HG03095 (cell line): ENCODE results near the gene SP100.
"Not testable (repeated sequence)": the region's sequence is repeated elsewhere in the genome, so short reads cannot be mapped to it uniquely, and the experiment has no call there.

Source experiments
- ATAC-seq: cut with Tn5 transposase; IDR thresholded peaks from one replicate; pipeline ENCODE4 v1.9.1; 2021; ENCODE audit warnings: moderate library complexity; ENCODE audit not compliant: unreplicated experiment

SP100 gene

DNA sequence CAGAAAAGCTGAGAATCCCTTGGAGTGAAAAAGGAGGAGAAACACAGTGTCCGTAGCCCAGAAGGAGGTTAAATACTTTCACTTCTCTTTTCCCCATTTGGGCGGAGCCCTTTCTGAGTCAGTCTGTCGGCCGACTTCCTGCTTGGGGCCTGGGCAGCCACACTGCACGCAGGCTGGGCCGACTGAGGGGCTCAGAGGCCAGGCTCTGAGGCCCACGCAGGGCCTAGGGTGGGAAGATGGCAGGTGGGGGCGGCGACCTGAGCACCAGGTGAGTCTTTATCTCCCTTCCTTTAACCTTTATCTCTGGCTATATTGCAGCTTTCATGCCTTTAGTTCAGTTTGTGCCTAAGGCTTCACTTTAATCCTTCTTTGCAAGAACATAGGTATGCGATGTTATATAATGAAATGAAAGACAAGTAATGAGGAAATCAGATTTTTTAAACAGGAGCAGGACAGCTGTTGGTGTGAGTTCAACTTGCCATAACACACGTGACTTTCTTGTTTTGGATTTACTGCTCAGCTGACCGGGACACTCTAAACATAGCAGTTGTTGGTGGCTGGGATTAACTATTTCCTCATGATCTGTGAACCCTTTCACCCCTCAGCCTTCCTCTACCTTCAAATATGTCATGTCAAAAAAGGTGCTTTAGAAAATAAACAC, at the start of gene SP100:
TSS of gene SP100 (plus strand) at position 141 of the 661 bp plus-strand sequence. CDS start at position 237, 96 bp downstream.
- ATAC-seq = peak; percentile 72

DNA sequence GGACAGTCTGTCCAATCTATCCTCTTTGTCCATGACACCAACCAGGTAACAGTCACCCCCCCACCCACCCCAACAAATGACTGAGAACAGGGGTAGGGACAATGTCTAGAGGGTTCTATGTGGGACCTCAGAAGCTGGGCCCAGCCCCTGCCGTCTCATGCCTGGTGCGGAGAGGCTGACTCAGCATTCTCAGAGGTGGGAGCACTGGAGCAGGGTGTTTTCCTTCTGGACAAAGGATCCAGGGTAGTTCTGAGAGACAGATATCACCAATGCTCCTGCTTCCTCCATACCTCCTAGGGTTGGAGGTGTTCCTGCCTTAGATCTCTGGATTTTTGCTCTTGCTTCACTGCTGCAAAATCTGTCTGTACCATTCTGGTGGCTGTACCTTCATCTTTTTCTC, 33.9 kb upstream of the SP100 start:
- ATAC-seq = no peak

DNA sequence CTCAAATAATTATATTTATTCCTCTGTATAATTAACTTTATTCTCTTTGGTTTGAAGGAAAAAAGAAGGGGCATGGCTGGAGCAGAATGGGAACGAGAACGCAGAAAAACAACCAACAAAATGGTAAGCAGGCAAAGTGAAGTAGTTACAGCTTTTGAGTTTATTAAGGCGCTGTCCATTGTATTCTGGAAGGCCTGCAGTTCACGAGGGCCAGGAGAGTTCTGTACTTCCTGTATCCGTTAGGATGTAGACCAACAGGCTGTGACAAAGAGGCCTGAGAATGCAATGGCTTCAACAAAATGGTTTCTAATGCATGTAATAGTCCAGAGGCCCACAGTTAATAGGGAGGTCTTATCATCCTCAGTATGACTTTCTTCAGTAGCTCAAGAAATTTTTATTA, 32.5 kb upstream of the SP100 start:
- ATAC-seq = no peak

DNA sequence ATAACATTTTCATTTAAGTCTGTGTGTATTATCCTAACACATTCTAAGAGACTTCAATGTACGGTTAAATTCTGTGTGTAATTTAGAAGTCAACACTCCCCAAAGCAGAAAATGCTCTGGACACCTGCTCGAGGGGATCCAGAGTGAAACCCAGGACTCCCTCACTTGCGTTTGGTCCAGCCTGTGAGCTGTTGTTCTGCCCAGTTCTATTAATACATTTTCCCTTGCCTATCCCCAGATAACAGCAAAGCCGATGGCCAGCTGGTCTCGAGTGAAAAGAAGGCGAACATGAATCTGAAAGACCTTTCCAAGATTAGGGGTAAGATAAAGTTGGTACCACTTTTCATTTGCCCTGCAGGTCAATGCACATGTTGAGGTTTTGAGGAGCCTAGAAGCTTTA, 31.0 kb upstream of the SP100 start:
- ATAC-seq = no peak

DNA sequence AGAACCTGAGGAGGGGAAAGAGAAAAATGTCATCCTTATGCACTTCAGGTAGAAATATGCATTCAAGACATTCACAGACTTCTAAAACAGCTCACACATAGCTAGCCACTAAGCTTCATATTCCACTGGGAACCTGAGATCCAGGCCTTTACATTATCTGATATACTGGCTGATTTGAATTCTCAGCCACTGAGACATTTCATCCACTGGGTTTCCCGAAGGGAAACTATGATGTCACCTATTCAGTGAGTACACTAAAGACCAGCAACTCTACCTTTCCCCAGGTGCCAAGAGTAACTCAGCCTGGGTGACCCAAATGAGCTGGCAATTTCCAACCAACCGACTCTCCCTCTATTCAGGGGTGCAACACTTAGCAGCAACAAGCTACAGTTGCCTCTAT, 21.7 kb upstream of the SP100 start:
- no peak for ATAC-seq

DNA sequence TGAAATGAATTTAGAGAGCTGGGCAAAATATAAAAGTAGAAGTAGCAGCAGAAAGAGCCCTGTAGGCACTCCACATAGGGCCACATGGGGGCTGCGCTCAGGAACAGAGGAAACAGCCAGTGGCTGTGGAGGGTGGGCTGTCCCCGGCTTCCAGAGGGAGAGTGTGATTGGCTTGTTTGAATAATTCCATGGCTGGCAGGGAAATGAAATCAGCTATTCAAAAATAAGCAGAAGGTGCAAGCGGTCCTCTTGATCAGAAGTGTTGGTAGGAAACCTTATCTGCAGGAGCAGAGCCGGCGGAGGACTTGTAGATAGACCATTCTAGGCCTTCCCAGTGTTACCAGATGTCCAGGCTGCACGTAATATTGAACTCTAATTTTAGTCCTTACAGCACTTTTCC, 17.3 kb upstream of the SP100 start:
- not testable (repeated sequence) for ATAC-seq

DNA sequence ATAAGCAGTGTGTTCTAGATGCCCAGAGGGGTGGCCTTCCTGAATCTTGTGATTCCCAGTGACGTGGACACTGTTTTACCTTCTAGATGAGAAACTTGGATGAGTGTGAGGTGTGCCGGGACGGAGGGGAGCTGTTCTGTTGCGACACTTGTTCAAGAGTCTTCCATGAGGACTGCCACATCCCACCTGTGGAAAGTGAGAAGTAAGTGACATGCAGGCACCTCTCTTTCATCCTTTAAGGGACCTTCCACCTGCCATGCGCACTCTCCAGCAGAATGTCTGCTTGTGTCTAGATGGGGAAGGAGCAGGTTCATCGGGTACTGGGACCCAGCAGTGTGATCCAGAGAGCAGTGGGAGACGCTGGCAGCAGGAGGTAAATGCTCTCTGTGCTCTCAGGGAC, 16.0 kb upstream of the SP100 start:
- no peak for ATAC-seq

DNA sequence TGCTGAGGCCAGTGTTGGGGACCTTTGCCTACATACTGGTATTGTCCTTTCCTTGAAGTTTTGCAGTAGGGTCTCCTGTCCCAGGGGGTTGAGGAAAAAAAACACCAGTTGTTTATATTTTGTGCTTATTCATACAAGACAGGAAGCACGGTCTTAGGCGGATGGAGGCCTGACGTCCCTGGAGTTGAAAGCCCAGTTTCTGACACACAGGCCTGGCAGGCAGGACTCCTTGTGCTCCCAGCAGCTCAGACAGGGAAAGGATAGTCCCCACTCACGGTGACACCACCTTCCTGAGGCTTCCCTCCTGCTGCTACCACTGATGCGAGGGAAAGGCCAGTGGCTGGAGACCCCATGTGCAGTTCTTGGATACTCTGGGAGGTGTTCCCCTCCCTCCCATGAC, 15.5 kb upstream of the SP100 start:
- ATAC-seq = no peak

DNA sequence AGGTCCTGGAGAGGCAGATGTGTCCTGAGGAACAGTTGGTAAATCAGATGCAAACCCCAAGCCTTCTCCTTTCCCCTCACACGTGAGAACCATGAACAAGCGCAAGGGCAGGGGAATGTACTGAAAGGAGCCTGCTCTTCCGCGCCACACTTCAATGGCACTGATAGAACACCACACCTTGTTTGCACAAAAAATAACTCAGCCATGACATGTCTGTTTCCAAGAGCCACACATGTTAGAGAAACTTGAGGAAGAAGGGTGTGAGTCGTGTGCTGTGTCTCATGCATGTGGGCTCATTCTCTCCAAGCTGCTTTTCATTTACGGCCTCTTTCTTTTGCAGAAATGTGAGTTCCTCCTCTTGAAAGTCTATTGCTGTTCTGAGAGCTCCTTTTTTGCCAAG, 15.0 kb upstream of the SP100 start:
- ATAC-seq = not testable (repeated sequence)

DNA sequence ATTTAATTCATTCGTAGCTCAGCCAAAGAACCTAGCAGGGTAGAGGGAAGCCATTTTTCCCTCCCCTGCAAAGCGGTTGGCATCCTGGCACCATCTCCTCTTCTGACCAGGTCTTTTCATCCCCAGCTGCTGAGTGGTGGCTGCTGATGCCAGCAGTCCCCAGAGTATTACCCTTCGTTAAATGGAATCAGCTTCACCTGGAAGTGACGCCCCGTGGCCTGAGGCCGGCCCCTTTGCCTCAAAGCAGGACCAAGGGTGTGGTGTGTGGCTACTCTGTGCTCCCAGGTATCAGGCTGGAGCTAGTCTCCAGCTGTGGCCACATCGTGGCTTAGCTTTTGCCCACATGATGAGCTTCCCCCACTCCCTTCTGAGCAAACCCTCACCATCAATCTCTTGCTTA, 12.3 kb upstream of the SP100 start:
- no peak for ATAC-seq

DNA sequence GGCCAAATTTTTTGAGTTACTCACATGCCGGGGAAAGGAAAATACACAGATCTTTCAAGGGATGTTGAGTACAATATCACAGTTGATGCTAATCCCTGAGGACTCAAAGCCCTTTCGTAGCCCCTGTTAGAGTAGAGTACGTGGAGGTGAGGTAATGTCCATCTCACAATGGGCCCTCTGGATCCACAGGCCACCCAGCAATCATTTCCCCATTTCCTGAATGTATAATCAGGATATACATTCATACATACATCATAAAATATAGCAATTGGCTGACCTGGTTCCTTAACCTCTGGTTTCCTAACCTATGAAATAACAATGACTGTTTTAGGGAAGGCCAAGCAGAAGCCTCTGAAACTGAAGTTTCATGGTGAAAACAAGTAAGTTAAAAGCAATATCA, 10.2 kb upstream of the SP100 start:
- no peak for ATAC-seq

DNA sequence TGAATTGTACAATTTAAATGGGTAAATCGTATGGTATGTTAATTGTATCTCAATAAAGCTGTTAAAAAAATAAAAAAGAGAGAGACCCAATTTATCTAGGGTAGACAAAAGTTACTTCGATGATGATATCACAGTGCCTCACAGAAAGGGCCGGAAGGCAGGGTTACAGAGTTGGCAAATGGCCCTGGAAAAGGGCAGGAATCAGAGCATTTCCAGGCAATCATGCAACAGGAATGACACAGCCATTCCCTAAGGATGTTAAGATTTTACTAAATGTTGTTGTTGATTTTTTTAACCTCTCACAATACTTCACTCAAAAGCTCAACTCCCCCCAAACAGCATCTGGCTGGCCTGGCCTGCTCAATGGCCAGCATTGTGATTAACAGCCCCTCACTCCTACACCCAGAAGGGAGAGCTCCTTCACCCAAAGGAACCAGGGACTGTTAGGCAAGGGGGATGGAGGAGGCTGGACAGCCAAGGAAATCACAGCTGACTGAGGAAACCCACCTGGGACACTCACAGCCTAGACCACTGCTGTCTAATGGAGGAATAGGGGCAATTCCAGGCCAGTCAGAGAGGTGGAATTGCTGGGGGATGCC, 7.7 kb upstream of the SP100 start:
- ATAC-seq = no peak

DNA sequence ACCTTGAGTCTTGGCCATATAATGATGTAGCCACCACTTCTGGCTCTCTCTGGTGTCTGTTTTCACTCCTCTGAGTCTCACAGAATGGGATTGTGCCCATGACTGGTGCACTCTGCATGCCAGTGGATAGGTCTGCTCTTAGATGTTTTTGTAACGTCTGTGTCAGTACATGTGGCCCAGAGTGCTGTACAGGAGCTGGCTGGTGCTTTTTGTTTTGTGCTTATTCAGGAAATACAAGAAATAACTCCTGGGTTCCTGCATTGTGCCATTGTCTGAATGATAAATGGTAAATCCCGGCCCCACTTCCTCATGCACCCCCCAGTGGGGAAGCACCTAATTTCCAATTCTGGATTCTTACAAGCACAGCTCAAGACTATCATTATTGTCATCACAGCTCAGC, 6.7 kb upstream of the SP100 start:
- not testable (repeated sequence) for ATAC-seq

DNA sequence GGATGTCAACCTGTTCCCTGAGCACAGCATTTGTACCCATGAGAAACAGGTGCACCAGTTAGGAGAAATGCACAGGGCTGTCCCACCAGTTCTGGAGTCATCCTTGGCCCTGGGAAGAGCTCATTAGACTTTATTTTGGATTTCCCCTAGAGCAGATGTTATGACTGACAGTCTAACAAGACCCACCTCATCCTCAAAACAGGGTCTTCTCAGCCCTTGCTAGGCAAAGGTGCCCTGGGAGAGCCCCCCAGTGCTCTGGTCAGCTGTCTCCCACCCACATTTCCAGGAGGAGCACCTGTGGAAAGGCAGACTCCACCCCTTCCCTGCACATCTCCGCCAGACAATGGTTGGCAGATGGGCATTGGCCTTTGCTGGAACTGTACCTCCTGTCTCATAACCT, 5.7 kb upstream of the SP100 start:
- no peak for ATAC-seq

DNA sequence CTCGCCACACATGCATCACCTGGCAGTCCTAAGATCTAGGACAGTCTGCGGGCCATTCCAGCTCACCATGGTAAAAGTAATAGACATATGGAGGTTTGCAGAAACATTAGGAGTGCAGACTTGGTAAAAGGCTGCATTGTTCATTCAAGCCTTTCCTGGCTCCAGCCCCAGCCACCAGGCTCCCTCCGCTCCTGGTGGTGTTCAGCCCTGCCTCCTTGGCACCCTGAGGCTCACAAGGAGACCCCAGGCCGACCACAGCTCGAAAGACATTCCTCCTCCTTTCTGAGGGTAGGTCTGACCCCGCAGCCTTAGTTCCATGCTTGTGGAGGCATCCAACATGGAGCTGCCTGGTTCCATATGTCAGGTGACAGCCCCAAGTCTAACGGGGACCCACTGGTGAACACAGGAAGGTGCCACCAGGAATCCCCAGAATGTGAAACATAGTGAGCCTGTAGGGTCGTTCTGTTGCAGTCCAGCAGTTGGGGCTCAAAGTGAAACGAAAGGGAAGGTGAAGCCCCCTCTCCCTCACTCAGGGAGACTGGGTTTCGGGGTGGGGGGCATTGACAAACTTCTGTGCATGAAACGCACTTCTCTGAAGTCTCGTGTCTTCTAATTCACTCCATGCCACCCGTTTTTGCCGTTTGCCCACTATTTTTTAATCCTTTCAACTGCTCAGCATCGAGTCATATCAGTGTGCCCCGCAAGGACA, 5.0 kb upstream of the SP100 start:
- no peak for ATAC-seq

DNA sequence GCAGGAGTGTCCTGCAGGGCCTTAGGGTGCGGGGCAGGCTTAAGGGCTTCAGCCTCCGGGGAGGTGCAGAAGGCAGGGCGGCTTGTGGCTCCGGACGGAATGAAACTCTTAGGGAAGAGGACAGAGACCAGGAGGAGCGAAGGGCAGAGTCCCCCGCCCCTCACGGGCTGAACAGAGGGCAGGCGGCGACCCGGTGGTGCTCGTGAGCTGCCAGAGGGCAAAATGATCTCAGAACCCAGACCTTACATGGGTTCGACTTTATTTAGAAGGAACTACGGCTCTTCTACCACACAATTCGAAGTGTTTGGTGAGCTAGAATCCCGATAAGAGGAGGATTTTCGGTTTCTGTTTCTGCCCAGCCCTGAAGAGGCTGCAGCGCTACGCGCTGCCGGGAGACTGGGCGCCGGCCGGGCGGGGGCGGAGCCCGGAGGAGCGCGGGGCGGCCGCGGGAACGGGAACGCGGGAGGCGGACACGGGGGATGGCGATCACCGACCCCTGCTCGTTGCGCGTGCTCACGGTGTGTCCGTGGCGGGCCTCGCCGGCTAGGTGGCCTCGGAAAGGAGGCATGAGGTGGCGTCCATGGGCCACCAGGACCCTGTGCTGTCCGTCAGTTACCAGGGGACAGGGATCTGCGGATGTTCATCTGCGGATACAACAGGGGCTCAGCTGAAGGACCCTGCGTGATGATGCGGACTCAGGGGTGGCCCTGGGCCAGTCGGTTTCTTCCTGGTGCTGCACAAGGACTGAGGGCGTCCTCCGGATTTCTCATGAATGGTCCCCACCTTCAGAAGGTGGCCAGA, 4.2 kb upstream of the SP100 start:
- peak; percentile 51 for ATAC-seq

DNA sequence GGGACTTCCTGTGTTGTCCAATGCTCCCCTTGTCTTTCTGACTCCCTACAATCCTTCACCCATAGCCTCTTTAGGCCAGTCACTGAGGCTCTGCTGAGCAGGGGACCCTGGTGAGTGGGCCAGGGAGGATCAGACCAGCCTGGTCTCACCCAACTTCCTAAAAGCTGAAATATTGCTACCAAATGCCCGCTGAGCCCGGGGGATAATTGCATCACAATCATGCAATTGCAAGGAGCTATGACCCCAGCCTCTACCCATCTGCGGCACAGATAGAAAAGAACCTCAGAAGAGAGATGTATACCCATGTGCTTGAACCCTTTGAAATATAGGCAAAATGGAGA, 3.7 kb upstream of the SP100 start:
- ATAC-seq = no peak

DNA sequence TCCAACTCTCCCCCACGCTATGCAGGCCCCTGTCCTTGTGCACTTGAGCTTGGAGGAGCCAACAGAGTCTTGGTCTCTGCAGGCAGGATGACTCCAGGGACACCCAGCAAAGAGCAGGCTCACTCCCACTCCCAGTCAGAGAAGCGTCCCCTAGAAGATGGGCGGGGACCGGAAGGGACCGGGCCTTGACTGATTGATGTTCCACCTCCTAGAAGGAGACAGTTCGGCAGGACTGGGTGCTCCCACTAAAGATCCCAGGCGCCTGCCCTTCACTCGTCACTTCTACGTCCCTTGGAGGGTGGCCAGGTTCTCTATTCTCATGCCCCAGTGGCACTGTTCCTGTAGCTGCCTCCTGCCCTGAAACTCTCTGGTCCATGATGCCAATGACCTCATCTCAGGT, 3.2 kb upstream of the SP100 start:
- ATAC-seq = no peak

DNA sequence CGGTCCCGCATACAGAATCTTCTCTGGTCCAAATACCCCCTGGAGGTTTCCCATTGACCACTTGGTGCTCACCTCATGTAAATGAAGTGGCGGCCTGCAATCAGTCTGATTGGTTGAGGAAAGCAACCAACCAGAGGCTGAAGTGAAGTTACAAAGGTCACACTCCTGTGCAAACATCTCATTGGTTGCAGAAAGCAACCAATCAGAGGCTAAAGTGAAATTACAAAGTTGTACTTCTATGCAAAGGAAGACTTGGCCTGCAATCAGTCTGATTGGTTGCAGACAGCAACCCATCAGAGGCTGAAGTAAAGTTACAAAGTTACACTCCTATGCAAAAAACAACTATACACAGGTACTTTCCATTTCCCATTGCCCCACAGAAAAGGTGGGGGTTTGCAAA, 2.5 kb upstream of the SP100 start:
- no peak for ATAC-seq

DNA sequence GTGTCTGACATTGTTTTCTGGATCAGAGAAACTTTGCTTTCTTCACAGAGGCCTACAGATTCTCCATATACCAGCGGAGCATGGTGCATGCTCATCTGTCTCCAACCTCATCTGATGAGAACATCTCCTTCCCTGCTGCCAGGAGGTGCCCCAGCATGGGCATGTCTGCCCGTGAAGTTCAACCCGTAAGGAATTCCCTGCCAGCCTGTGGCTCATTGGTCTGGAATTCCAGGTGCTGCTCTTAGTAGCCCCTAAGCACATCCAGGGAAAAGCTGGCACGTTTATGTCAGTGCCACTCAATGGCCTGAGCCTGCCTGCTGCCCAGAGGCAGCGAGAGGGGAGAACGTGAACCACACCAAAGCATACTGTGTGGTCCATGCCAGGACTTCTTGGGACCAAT, 1.7 kb upstream of the SP100 start:
- no peak for ATAC-seq

DNA sequence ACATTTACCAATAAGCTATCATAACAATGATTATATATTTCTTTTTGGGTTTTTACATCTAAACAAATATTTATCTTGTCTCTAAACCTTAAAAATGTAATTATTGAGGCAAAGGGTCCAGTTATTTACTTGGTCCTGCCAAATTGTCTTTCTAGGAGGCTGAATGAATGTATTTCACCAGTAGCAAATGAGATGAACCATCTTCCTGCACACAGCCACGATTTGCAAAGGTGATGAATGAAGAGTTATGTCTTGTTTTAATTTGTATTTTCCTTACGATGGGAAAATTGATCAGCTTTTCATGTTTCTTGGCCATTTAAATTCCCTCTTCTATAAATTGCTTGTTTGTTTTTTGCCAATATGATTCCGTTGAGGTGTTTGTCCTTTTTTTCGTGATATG, 1.4 kb downstream of the SP100 start:
- no peak for ATAC-seq
